Measurements from ENCODE around the gene DHX58.

The DHX58 gene

GRCh38 chr17:42059815-42060214 lies 52.7 kb downstream of the DHX58 start:
- no peak for TF ChIP-seq CTCF (IDR thresholded peaks at IDR 0.05; ENCODE audit: insufficient read depth, low read depth, low read length, missing control alignments)
- no peak overlapping the region for H3K4me3 ChIP-seq (ENCODE audit: low read length)
- DNase-seq (ENCODE audit: low read depth) = no peak

GRCh38 chr17:42058063-42058462 lies 54.5 kb downstream of the DHX58 start:
- TF ChIP-seq CTCF (IDR thresholded peaks at IDR 0.05; ENCODE audit: insufficient read depth, low read depth, low read length, missing control alignments) = no peak
- DNase-seq (ENCODE audit: low read depth) = no peak
- no peak overlapping the region for H3K4me3 ChIP-seq (ENCODE audit: low read length)

GRCh38 chr17:42056635-42057034 lies 55.9 kb downstream of the DHX58 start:
- TF ChIP-seq CTCF (IDR thresholded peaks at IDR 0.05; ENCODE audit: insufficient read depth, low read depth, low read length, missing control alignments) = no peak
- no peak for DNase-seq (ENCODE audit: low read depth)
- no peak overlapping the region for H3K4me3 ChIP-seq (ENCODE audit: low read length)

- H3K4me3 ChIP-seq (ENCODE audit: low read length) = no peak overlapping the region
- DNase-seq (ENCODE audit: low read depth) = peak; percentile 27
- TF ChIP-seq CTCF (IDR thresholded peaks at IDR 0.05; ENCODE audit: insufficient read depth, low read depth, low read length, missing control alignments) = no peak
These were observed 57.0 kb downstream of the DHX58 start for GRCh38 chr17:42055496-42055895.

GRCh38 chr17:42055027-42055426 lies 57.5 kb downstream of the DHX58 start:
- no peak for DNase-seq (ENCODE audit: low read depth)
- TF ChIP-seq CTCF (IDR thresholded peaks at IDR 0.05; ENCODE audit: insufficient read depth, low read depth, low read length, missing control alignments) = no peak
- H3K4me3 ChIP-seq (ENCODE audit: low read length) = no peak overlapping the region

- DNase-seq (ENCODE audit: low read depth) = peak; percentile 44
- H3K4me3 ChIP-seq (ENCODE audit: low read length) = no peak overlapping the region
- no peak for TF ChIP-seq CTCF (IDR thresholded peaks at IDR 0.05; ENCODE audit: insufficient read depth, low read depth, low read length, missing control alignments)
These were observed 58.6 kb downstream of the DHX58 start for GRCh38 chr17:42053731-42054500.

- no peak overlapping the region for H3K4me3 ChIP-seq (ENCODE audit: low read length)
- DNase-seq (ENCODE audit: low read depth) = no peak
- TF ChIP-seq CTCF (IDR thresholded peaks at IDR 0.05; ENCODE audit: insufficient read depth, low read depth, low read length, missing control alignments) = no peak
These were observed 60.1 kb downstream of the DHX58 start for GRCh38 chr17:42052346-42052877.
